ENCODE results near the gene ERC1.

Gene ERC1

GRCh38 chr12:966724-967123 is 24.3 kb upstream of the ERC1 start:
- H3K36me3 ChIP-seq (ENCODE audit: control insufficient read depth, insufficient read depth, low read length): no peaks in the 10 kb centered on the region
- H3K27me3 ChIP-seq (ENCODE audit: control insufficient read depth, insufficient read depth, low read length): no peaks in the 10 kb centered on the region
- H3K9ac ChIP-seq (ENCODE audit: low read length): no peak overlapping the region
- no peak overlapping the region for H3K4me3 ChIP-seq (ENCODE audit: low read length)
- H3K9me3 ChIP-seq (ENCODE audit: control insufficient read depth, low read length): no peaks in the 10 kb centered on the region
- no peaks in the 10 kb centered on the region for H3K4me1 ChIP-seq (ENCODE audit: control insufficient read depth, insufficient read depth, low read length)

DNA sequence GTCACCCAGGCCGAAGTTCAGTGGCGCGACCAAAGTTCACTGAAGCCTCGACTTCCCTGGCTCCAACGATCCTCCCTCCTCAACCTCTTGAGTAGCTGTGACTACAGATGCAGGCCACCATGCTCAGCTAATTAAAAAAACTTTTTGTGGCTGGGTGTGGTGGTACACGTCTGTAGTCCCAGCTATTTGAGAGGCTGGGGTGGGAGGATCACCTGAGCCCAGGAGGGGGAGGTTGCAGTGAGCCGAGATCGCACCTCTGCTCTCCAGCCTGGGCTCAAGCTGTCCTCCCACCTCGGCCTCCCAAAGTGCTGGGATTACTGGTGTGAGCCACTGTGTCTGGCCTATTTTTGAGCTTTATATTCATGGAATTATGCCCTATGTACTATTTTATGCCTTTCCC is 23.4 kb upstream of the ERC1 start:
- H3K4me1 ChIP-seq (ENCODE audit: control insufficient read depth, insufficient read depth, low read length): no peaks in the 10 kb centered on the region
- H3K36me3 ChIP-seq (ENCODE audit: control insufficient read depth, insufficient read depth, low read length): no peaks in the 10 kb centered on the region
- no peaks in the 10 kb centered on the region for H3K27me3 ChIP-seq (ENCODE audit: control insufficient read depth, insufficient read depth, low read length)
- H3K4me3 ChIP-seq (ENCODE audit: low read length): no peak overlapping the region
- H3K9me3 ChIP-seq (ENCODE audit: control insufficient read depth, low read length): no peaks in the 10 kb centered on the region
- no peak overlapping the region for H3K9ac ChIP-seq (ENCODE audit: low read length)

- H3K9ac ChIP-seq (ENCODE audit: low read length): no peak overlapping the region
- no peaks in the 10 kb centered on the region for H3K36me3 ChIP-seq (ENCODE audit: control insufficient read depth, insufficient read depth, low read length)
- H3K4me1 ChIP-seq (ENCODE audit: control insufficient read depth, insufficient read depth, low read length): no peaks in the 10 kb centered on the region
- no peaks in the 10 kb centered on the region for H3K27me3 ChIP-seq (ENCODE audit: control insufficient read depth, insufficient read depth, low read length)
- no peaks in the 10 kb centered on the region for H3K9me3 ChIP-seq (ENCODE audit: control insufficient read depth, low read length)
- no peak overlapping the region for H3K4me3 ChIP-seq (ENCODE audit: low read length)
Observed at GRCh38 chr12:968545-968944, 22.5 kb upstream of the ERC1 start.

GRCh38 chr12:969821-970220 is 21.2 kb upstream of the ERC1 start:
- no peaks in the 10 kb centered on the region for H3K36me3 ChIP-seq (ENCODE audit: control insufficient read depth, insufficient read depth, low read length)
- H3K9ac ChIP-seq (ENCODE audit: low read length): no peak overlapping the region
- H3K4me1 ChIP-seq (ENCODE audit: control insufficient read depth, insufficient read depth, low read length): no peaks in the 10 kb centered on the region
- no peaks in the 10 kb centered on the region for H3K27me3 ChIP-seq (ENCODE audit: control insufficient read depth, insufficient read depth, low read length)
- H3K4me3 ChIP-seq (ENCODE audit: low read length): no peak overlapping the region
- no peaks in the 10 kb centered on the region for H3K9me3 ChIP-seq (ENCODE audit: control insufficient read depth, low read length)

- Histone ChIP-seq H3K9ac (ENCODE audit: low read length) (no peak overlapping the region), H3K4me3 (ENCODE audit: low read length) (no peak overlapping the region), H3K9me3 (ENCODE audit: control insufficient read depth, low read length) (no peaks in the 10 kb centered on the region), H3K36me3 (ENCODE audit: control insufficient read depth, insufficient read depth, low read length) (no peaks in the 10 kb centered on the region), H3K4me1 (ENCODE audit: control insufficient read depth, insufficient read depth, low read length) (no peaks in the 10 kb centered on the region), H3K27me3 (ENCODE audit: control insufficient read depth, insufficient read depth, low read length) (no peaks in the 10 kb centered on the region)
Observed at GRCh38 chr12:971991-972390, 19.0 kb upstream of the ERC1 start.

DNA sequence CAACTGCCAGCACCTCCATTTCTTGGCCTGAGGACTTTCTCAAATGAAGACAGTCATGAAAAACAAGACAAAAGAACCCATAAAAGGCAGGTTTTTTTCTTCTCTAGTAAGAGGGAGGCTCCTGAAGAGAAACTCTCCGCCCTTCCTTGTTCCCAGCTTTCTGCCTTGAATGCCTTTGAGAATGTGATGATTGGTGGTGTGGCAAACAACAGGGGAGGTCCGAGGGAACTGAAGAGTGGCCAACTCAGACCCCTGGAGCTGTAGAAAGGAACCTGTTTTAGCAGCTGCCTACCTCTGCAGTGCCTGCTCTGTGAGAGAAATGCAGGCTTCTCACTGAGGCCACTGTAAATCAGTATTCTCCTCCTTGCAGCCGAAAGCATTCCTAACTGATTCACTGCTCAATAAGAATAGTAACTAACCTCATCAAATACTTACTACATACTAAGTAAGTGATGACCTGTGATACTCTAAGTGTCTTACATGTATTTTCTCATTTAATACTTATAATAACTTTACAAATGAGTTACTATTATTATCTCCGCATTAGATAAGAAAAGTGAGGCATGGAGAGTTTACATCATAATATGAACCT is 16.7 kb upstream of the ERC1 start:
- no peaks in the 10 kb centered on the region for H3K36me3 ChIP-seq (ENCODE audit: control insufficient read depth, insufficient read depth, low read length)
- no peaks in the 10 kb centered on the region for H3K27me3 ChIP-seq (ENCODE audit: control insufficient read depth, insufficient read depth, low read length)
- H3K9ac ChIP-seq (ENCODE audit: low read length): no peak overlapping the region
- H3K9me3 ChIP-seq (ENCODE audit: control insufficient read depth, low read length): no peaks in the 10 kb centered on the region
- no peak overlapping the region for H3K4me3 ChIP-seq (ENCODE audit: low read length)
- H3K4me1 ChIP-seq (ENCODE audit: control insufficient read depth, insufficient read depth, low read length): no peaks in the 10 kb centered on the region

- no peak overlapping the region for H3K4me3 ChIP-seq (ENCODE audit: low read length)
- no peaks in the 10 kb centered on the region for H3K9me3 ChIP-seq (ENCODE audit: control insufficient read depth, low read length)
- no peaks in the 10 kb centered on the region for H3K4me1 ChIP-seq (ENCODE audit: control insufficient read depth, insufficient read depth, low read length)
- H3K9ac ChIP-seq (ENCODE audit: low read length): no peak overlapping the region
- no peaks in the 10 kb centered on the region for H3K36me3 ChIP-seq (ENCODE audit: control insufficient read depth, insufficient read depth, low read length)
- H3K27me3 ChIP-seq (ENCODE audit: control insufficient read depth, insufficient read depth, low read length): no peaks in the 10 kb centered on the region
Observed at GRCh38 chr12:976644-977043, 14.4 kb upstream of the ERC1 start.

DNA sequence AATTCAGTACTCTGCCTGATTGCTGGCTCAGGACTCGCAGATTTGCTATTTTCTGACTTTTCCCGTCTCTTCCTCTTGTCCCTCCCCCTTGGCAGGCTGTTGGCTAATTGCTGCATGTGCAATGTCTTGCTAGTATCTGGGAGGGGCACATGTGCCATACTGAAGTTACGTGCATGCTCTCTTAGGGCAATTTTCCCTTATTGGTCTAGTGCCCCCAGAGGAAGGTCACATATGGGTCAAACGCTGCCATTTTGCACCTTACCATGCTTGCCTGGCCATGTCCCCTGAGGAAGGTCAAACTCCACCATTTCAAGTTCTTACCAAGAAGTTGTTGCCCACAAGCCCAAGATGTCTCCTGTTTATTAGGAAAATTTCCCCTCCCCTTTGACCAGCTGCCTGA is 13.9 kb upstream of the ERC1 start:
- H3K9me3 ChIP-seq (ENCODE audit: control insufficient read depth, low read length): no peaks in the 10 kb centered on the region
- H3K4me3 ChIP-seq (ENCODE audit: low read length): no peak overlapping the region
- no peaks in the 10 kb centered on the region for H3K4me1 ChIP-seq (ENCODE audit: control insufficient read depth, insufficient read depth, low read length)
- no peaks in the 10 kb centered on the region for H3K36me3 ChIP-seq (ENCODE audit: control insufficient read depth, insufficient read depth, low read length)
- H3K27me3 ChIP-seq (ENCODE audit: control insufficient read depth, insufficient read depth, low read length): no peaks in the 10 kb centered on the region
- H3K9ac ChIP-seq (ENCODE audit: low read length): no peak overlapping the region

GRCh38 chr12:979349-979748 is 11.7 kb upstream of the ERC1 start:
- Histone ChIP-seq H3K9me3 (ENCODE audit: control insufficient read depth, low read length) (no peaks in the 10 kb centered on the region), H3K36me3 (ENCODE audit: control insufficient read depth, insufficient read depth, low read length) (no peaks in the 10 kb centered on the region), H3K27me3 (ENCODE audit: control insufficient read depth, insufficient read depth, low read length) (no peaks in the 10 kb centered on the region), H3K9ac (ENCODE audit: low read length) (no peak overlapping the region), H3K4me1 (ENCODE audit: control insufficient read depth, insufficient read depth, low read length) (no peaks in the 10 kb centered on the region), H3K4me3 (ENCODE audit: low read length) (no peak overlapping the region)

GRCh38 chr12:981176-981828 is 9.7 kb upstream of the ERC1 start:
- Histone ChIP-seq H3K9ac (ENCODE audit: low read length) (no peak overlapping the region), H3K4me1 (ENCODE audit: control insufficient read depth, insufficient read depth, low read length) (no peaks in the 10 kb centered on the region), H3K27me3 (ENCODE audit: control insufficient read depth, insufficient read depth, low read length) (no peaks in the 10 kb centered on the region)

GRCh38 chr12:981961-982360 is 9.1 kb upstream of the ERC1 start:
- H3K9ac ChIP-seq (ENCODE audit: low read length): no peak overlapping the region

More at GRCh38 chr12:981176-981828, 9.7 kb upstream of the ERC1 start:
- Histone ChIP-seq H3K36me3 (ENCODE audit: control insufficient read depth, insufficient read depth, low read length) (no peaks in the 10 kb centered on the region), H3K9me3 (ENCODE audit: control insufficient read depth, low read length) (no peaks in the 10 kb centered on the region), H3K4me3 (ENCODE audit: low read length) (no peak overlapping the region)

GRCh38 chr12:988646-989045 is 2.4 kb upstream of the ERC1 start:
- peaks cover 15% of the 10 kb centered on the region for H3K4me1 ChIP-seq (ENCODE audit: control insufficient read depth, insufficient read depth, low read length)
- no peaks in the 10 kb centered on the region for H3K27me3 ChIP-seq (ENCODE audit: control insufficient read depth, insufficient read depth, low read length)
- no peaks in the 10 kb centered on the region for H3K36me3 ChIP-seq (ENCODE audit: control insufficient read depth, insufficient read depth, low read length)
- H3K9me3 ChIP-seq (ENCODE audit: control insufficient read depth, low read length): no peaks in the 10 kb centered on the region
- no peak overlapping the region for H3K9ac ChIP-seq (ENCODE audit: low read length)
- H3K4me3 ChIP-seq (ENCODE audit: low read length): no peak overlapping the region

More at GRCh38 chr12:981961-982360, 9.1 kb upstream of the ERC1 start:
- Histone ChIP-seq H3K4me1 (ENCODE audit: control insufficient read depth, insufficient read depth, low read length) (no peaks in the 10 kb centered on the region), H3K9me3 (ENCODE audit: control insufficient read depth, low read length) (no peaks in the 10 kb centered on the region), H3K4me3 (ENCODE audit: low read length) (no peak overlapping the region), H3K36me3 (ENCODE audit: control insufficient read depth, insufficient read depth, low read length) (no peaks in the 10 kb centered on the region), H3K27me3 (ENCODE audit: control insufficient read depth, insufficient read depth, low read length) (no peaks in the 10 kb centered on the region)

DNA sequence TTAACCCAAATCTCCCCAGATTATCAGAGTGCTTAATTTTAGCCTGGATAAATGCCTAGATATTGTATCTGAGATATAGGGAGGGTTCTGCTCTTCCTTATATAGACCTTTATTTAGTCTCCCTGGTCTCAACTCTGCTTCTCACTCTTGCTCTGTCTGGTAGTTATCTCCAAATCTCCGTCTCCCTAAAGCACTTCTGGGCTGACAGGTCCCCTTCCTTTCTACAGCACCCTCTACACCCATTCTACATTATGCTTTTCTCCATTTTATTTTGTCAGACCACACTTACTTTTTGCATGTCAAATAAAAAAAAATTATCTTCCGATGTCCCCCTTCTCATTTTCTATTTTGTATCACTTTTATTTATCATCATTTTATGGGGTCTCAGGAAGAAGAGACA is 2.0 kb upstream of the ERC1 start:
- H3K36me3 ChIP-seq (ENCODE audit: control insufficient read depth, insufficient read depth, low read length): no peaks in the 10 kb centered on the region
- H3K4me1 ChIP-seq (ENCODE audit: control insufficient read depth, insufficient read depth, low read length): peaks cover 15% of the 10 kb centered on the region
- H3K27me3 ChIP-seq (ENCODE audit: control insufficient read depth, insufficient read depth, low read length): no peaks in the 10 kb centered on the region
- no peak overlapping the region for H3K4me3 ChIP-seq (ENCODE audit: low read length)
- peak overlapping the region; percentile 94 for H3K9ac ChIP-seq (ENCODE audit: low read length)
- H3K9me3 ChIP-seq (ENCODE audit: control insufficient read depth, low read length): no peaks in the 10 kb centered on the region
